DMS53 treated with DMSO at 0.1 percent for 48 hours (cell line): ENCODE results near the gene HIVEP3.

ENCODE experiments used
- DNase-seq: peaks from one replicate; lab custom pipeline; 2025; ENCODE audit not compliant: unreplicated experiment; lab: John Stamatoyannopoulos, UW

HIVEP3 gene

GRCh38 chr1:41894101-41894807 lies 24.5 kb downstream of the HIVEP3 start:
- DNase-seq, result no peak

GRCh38 chr1:41892301-41892781 lies 26.4 kb downstream of the HIVEP3 start:
- no peak for DNase-seq

DNA sequence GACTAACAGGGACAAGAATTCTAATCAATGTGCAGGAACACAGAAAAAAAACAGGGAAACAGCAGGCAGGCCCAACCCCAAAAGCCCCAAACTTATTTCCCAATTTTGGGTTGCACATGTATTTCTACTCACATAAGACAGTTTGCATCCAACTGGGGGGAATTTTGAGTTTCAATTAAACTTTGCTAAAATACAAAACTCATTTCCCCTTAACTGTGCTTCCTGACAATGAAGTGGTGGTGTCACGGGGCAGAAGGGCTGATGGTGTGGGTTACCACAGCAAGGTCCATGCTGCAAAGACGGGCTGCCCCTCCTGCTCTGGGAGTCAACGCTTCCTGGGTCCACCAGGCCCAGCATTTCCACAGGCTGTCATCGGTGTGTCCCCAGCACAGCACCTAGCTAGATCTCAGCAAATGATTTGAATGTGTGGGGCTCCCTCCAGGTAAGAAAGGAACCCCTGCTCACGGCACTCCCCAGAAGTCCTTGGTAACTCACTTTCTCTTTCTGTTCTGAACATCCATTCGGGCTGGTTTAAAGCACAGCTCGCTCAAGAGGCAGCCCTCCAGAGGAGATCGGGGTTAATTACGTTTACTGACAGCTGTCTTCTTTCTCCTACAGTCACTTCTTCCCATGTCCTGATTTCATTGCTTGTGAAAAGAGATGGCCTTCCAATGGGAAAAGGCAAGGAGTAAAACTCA lies 27.4 kb downstream of the HIVEP3 start:
- peak; percentile 19 for DNase-seq

DNA sequence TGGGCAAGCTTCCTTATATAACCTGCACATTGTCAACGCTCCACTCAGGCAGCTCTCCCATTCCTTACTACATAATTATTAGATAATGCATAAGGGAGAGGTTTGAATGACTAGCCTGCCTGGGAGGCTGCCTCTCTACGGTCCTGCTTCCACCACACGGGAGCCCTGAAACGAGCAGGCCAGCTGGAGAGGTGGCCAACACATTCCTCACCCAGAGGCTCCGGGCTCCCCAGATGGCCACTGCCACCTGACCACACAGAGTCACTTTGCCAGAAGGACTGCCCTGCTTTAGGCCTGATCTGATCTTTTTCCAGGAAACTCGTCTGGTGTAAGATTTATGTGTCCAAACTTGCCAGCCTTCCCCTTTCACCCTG lies 27.9 kb downstream of the HIVEP3 start:
- no peak for DNase-seq

GRCh38 chr1:41889506-41890414 lies 29.0 kb downstream of the HIVEP3 start:
- DNase-seq, result no peak

GRCh38 chr1:41888756-41889155 lies 30.0 kb downstream of the HIVEP3 start:
- DNase-seq, result no peak

GRCh38 chr1:41887365-41887764 lies 31.4 kb downstream of the HIVEP3 start:
- no peak for DNase-seq

DNA sequence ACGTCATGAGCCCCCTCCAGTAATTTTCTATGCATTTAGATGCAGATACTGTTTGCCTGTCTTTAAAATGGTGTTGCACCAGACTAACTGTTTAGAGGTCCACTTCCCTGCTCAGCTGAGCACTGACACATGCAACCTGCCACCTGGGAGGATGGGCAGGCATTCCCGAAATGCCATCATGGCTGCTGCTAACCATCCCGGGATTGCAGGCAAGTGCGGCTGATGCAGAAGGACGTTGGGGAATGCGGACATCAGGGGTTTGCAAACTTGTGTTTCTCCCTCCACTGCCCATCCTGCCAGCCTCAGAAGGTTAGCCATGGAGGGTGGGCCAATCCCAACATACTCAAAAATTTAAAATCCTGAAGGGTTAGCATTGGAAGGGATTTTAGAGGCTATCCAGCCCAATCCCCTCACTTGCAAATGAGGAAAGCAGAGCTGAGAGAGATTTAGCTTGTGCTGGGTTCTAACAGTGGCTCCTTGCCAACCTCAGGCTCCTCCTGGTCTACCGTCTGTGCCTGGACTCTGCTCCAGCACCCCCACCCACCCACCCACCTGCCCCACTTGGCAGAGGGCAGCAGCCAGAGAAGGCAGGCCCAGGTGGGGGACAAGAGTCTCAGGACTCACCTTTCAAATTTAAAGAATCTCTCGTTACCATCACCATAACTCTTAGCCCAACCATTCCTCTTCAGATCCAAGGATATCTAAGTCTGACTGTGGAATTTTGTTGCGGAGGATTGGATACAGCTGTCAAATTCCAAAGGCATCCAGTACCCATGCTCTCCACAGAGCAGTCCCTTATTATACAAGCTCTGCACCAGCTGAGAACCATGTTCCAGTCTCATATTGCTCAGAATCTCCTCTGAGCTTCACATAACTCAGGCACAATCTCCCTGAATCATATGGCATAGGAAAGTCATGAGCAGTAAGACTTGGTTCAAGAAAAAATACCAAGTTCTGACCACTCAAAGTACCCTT lies 34.2 kb downstream of the HIVEP3 start:
- DNase-seq, result no peak

DNA sequence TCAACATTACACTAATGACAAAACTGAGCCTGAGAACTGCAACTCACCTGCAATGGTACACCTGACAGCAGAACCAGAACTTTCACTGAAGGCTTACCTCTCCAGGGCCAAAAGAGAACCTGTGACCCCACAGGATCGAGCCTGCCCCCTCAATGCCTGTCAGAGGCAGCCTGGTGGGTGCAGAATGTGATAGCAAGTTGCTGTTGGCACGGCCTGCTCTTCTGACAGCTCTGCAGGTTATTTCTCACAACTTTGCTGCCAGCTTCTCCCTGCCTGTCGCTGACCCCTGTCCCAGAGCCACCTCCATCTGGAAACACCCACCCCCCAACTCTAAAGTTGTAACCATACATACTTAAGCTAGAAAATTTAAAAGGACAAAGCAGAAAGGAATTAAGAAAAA lies 35.2 kb downstream of the HIVEP3 start:
- DNase-seq, result no peak

DNA sequence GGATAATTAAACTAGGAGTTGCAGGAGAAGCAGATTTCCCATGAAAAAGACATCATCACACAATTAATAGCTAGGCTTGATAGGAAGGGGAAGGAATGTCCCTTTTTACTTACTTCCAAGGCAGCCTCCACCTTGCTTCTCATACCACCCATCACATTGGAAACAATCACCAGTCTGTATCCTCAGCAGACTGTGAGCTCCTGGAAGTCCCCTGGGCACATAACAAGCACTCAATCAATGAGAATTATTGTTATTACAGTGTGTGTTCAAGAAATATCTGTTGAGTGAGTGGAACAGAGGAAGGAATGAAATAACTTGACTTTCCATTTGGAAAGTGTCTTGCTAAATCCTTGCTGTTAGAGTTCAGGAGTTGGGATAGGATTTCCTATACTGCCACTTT lies 36.2 kb downstream of the HIVEP3 start:
- DNase-seq, result peak; percentile 59

DNA sequence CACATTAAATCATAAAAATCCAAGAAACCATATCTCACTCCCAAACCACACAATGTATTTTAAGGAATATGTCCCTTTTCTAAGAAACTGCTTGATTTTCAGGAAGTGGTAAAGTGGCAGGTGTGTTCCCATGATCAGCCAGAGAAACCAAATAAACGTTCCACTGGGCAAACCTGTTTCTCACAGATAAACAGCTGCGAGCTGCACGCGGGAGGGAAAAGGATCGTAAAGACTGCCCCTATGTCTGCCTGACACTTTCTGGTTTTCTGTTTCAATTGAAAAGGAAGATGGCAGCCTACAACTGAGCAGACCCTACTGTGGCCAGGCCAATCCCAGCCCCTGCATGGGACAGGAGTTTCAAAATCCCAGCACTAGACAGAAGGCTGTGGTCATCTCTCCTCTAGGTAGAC lies 36.6 kb downstream of the HIVEP3 start:
- DNase-seq, result peak; percentile 95

- DNase-seq, result no peak
Observed at GRCh38 chr1:41880950-41881885, 37.5 kb downstream of the HIVEP3 start.

GRCh38 chr1:41880261-41880660 lies 38.5 kb downstream of the HIVEP3 start:
- peak; percentile 16 for DNase-seq

- DNase-seq, result no peak
Observed at GRCh38 chr1:41879617-41880016, 39.1 kb downstream of the HIVEP3 start.

DNA sequence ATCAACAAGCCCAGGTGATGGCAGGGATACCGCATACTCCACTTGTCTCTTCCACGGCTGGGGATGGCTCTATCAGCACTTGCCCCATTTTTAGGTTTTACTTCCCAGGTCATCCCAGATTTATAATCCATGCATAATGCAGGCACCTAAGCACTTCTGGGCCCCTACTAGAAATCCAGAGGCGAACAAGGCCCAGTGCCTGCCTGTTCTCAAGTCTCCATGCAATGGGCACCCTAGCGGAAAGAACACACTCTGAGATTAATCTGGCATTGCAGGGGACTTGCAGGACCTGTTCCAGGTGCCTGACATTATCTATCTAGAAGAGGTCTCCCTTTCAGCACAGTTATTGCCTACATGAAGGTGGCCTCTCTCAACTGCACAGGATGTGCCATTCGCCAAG lies 39.8 kb downstream of the HIVEP3 start:
- DNase-seq, result no peak

DNA sequence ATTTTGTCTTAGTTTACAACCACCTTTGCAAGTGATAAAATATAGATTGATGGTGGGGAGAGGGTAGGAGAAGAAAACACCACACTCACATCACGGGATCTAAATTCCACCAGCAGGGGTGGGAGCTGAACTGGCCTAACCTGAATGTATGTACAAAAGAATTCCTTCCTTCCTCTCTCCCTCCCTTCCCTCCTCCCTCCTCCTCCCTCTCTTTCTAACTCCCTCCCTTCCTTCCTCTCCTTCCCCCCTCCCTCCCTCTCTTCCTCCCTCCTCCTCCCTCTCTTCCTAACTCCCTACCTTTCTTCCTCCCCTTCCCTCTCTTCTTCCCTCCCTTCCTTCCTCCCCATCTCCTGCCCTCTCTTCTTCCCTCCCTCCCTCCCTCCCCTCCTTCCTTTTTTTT lies 40.2 kb downstream of the HIVEP3 start:
- DNase-seq, result no peak

DNA sequence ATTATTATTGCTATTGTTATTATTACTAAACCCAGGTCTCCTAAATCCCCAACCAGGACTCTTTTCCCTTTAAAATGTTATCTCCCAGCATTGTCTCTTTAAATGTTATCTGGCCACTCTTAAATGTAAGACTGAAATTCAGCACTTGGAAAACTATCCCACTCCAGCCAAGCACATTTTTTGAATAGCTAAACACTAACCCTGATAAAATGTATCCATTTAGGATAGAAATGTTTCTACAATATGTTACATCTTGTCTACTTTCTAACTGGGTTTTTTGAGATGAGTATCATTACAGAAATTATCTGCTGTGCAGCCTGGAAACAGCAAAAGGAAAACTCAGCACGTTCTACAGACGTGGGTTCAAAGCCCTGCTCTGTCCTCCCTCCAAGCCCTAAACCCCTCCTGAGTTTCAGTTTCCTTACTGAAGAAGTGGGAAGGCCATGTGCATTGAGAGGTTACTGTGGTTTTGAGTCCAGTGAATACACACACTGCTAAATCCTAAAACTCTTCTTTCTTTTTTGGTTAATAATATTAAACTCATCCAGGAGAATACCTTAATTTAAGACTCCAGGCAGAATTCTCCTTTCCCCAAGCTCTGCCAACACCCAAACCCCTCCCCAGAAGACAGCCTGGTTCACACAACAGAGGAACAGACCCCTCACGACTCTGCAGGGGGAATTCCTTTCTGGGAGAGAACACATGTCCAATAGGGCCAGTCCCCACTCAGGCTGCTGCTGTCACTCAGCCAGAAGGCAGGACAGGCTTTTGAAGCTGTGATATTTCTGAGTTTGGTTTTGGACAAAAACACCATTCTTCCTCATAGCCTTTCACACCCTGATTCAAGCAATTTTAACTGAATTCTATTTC lies 41.9 kb downstream of the HIVEP3 start:
- DNase-seq, result no peak

GRCh38 chr1:41875487-41875886 lies 43.2 kb downstream of the HIVEP3 start:
- DNase-seq, result no peak
